Non-pigmented ciliary epithelial cell (primary cell): Measurements from ENCODE around the gene FKBP2.

Source experiments
- DNase-seq: peaks from one replicate; pipeline ENCODE4 v3.0.0-alpha.2; 2010; ENCODE audit warnings: low read depth

Gene FKBP2

DNA sequence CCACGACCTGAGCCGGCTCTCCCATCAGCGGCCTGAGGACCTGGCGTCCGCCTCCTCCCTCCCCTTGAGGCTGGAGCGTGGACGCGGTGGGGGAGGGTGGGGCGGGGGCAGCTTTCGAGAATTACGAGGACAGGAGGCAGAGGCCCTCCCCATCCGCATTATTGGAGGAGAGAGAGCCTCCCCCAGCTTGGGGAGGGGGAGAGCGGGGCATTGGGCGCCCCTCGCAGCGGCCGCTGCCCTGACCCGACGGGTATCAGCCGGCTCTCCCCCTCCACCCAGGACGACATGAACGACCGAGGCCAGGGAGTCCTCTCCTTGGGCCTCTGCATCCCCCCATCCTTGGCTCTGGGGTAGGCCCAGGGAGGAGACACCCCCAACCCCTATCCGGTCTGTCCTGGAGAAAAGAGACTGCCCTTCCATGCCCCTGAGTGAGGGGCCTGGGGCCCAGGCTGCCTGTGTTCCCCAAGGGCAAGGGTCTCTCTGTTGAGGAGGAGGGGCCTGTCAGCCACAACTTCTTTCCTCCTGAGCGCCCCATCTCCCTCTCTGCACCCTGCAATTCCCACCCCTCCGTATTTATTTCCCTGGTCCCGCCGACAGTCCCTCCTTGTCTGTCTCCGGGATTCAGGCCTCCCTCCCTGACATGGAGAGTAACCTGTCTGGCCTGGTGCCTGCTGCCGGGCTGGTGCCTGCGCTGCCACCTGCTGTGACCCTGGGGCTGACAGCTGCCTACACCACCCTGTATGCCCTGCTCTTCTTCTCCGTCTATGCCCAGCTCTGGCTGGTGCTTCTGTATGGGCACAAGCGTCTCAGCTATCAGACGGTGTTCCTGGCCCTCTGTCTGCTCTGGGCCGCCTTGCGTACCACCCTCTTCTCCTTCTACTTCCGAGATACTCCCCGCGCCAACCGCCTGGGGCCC, 45.2 kb downstream of the FKBP2 start:
- no peak for DNase-seq

DNA sequence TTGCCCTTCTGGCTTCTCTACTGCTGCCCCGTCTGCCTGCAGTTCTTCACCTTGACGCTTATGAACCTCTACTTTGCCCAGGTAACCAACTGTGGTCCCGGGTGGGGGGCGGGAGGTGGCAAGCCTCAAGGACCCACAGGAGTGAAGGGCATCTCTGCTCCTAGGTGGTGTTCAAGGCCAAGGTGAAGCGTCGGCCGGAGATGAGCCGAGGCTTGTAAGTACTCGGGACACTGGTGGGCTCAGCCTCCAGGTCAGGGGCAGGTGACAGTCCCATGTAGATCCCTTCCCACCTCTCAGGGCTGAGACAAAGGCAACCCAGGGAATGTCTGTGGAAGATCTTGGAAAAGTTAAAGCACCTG, 45.9 kb downstream of the FKBP2 start:
- no peak for DNase-seq

DNA sequence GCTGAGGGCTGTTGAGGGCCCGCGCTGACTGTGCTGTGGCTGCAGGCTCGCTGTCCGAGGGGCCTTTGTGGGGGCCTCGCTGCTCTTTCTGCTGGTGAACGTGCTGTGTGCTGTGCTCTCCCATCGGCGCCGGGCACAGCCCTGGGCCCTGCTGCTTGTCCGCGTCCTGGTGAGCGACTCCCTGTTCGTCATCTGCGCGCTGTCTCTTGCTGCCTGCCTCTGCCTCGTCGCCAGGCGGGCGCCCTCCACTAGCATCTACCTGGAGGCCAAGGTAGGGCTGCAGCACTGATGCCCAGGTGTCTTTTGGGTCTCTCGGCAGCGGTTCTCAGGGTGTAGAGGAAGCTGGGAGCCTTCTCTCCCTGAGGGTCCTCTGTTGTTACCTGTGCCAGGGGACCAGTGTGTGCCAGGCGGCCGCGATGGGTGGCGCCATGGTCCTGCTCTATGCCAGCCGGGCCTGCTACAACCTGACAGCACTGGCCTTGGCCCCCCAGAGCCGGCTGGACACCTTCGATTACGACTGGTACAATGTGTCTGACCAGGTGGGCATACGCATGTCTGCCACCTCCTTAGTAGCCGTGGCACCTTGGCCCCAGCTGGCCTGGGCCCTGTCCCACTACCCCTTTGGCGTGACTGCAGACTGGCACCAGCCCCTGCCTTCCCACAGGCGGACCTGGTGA, 46.9 kb downstream of the FKBP2 start:
- no peak for DNase-seq

DNA sequence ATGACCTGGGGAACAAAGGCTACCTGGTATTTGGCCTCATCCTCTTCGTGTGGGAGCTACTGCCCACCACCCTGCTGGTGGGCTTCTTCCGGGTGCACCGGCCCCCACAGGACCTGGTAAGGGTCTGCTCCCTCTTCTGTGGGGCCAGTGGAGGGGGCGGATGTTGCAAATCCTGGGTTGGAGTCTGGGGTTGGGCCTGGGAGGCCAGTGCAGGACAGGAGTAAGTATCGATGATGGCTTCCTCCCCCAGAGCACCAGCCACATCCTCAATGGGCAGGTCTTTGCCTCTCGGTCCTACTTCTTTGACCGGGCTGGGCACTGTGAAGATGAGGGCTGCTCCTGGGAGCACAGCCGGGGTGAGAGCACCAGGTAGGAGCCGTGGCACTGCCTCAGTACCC, 47.5 kb downstream of the FKBP2 start:
- no peak for DNase-seq

DNA sequence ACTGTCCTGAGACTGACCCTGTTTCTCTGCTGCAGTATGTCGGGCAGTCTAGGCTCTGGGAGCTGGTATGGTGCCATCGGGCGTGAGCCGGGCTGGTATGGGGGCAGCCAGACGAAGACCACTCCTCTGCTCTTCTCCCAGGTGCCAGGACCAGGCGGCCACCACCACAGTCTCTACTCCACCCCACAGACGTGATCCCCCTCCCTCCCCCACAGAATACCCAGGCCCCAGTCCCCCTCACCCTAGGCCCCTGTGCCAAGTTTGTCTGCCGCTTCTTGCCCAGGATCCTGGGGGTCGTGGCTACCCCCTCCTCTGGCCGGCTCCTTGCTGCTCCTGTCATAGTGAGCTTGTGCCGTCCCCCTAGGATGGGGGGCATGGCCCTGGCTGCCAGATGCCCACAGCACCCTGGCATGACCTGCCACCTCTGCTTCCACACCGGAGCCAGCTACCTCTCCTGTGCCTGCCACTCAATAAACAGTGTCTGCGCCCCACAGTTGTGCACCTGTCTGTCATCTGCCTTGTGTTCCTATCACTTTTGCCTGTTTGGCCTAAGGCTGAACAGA, 48.2 kb downstream of the FKBP2 start:
- no peak for DNase-seq

DNA sequence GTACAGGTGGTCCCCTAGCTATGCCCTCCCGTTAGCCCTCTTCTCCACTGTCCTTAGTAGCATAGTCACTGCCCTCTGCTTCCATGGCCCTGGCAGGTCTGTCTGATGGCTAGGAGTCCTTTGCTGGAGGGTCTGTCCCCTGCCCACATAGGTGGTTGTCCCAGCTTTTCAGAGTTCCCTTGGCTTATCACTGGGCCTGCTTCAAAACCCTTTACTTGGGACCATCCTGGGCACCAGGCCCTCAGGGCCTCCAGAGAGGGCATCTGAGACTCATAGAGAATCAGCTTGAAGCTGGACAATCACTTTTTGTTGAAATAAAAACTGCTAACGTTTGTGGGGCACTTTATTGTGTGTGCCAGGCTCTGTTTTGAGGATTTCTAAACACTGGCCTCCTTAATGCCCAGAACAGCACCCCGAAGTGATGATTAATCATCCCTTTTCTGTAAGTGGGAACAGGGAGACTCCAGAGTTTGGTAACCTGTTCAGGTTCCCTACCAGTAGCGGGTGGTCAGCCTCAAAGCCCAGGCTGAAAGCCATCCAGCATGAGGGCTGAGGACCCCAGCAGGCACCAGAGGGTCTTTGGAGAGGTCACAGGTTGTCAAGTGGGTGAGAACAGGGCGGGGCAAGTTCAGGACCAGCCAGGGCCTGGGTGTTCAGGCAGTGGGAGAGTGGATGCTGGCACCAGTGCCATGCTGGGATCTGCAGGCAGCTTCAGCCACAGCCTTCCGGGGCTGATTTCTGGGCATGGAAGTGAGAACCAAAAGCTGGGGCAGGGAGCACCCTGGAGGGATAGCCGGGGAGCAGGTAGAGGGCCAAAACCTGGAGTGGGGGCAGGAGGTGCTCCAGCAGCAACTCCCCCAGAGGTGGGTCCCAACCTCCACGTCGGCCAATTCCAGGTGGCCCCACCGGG, 49.7 kb downstream of the FKBP2 start:
- DNase-seq: no peak

DNA sequence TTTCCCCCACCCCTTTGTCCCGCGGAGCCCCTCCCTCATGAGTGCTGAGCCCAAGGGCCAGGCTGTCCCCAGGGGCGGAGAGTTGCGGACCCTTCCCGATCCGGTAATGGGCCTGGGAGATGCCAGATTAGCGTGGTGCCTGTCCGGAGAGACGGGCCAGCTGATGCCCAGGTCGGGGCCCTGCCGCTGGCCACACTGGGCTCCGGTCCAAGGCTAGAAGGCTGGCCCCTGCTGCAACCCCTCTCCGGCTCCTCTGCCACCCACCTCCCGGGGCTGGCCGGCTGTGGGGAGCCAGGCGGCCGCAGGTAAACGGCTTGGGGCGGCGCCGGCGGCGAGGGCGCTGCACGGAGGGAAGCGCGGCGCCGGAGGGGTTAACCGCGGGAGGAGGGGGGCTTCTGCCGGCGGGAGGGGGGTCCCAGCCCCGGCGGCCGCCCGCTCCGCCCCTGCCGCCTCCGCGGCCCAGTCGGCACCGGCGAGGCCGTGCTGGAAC, 50.4 kb downstream of the FKBP2 start, which contains the start of gene KCNK4:
TSS of gene KCNK4 (plus strand) at position 41 of the 490 bp plus-strand sequence. CDS start 1,717 bp downstream, outside the sequence.
- no peak for DNase-seq

DNA sequence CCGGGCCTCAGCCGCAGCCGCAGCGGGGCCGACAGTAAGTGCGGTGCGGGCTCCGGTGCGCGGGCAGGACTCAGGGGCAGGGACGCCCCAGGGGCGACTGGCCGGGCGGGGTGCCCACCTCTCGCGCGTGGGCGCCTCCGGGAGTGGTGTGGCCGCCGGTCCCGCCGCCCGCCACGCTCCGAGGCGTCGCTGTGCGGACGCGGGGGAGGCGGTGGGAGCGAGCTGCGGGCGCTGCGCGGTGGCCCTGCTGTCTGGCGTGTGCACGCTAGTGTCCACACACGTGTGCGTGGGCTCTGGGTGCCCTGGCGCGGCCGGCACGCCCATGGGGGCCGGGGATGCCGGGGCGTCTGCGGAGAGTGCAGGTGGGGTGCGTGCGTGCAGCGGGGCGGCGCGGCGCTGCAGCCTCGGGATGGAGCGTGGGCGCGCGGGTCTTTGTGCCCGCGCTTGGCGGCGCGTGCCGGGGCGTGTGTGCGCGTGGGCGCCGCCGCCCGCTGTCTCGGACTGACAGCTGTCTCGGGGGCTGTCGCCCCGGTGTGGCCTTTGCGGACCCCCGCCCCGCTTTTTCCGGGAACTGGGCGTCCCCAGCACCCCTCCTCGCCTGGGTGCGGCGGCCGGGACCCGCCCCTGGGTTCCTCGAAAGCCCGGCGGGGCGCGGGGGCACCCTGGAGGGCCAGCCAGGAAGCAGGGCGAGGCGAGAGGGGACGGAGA, 51.0 kb downstream of the FKBP2 start:
- no peak for DNase-seq

DNA sequence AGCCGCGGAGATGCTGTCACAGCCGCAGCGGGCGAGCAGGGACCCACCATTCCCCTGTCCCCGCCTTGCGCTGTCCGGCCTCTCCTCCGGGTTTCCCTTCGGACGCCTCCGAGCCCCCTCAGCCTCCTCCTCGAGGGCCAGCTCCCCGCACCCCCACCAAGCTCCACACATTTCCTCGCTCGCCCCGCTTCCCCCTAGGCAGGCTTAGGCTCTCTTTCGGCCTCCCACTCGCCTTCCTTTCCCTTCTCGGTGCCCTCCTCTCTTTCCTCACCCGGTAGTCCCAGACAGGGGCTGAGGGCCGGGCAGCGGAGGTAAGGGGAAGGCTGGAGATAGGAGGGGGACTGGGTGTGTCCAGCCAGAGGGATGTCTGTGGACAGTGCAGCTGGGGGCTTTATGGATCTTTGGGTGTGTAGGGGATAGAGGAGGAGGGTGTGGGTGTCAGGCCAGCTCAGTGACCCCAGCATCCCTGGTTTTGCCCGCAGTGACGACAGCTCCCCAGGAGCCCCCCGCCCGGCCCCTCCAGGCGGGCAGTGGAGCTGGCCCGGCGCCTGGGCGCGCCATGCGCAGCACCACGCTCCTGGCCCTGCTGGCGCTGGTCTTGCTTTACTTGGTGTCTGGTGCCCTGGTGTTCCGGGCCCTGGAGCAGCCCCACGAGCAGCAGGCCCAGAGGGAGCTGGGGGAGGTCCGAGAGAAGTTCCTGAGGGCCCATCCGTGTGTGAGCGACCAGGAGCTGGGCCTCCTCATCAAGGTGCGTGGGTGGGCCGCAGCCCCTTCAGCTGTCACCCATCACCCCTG, 51.8 kb downstream of the FKBP2 start:
- DNase-seq: no peak
